Upper lobe of left lung (tissue), 4 donors: ENCODE data around the gene EPS8.

Experiments
- EP300 ChIP-seq, 4 donors: sonication (generic); formaldehyde crosslinking; IDR thresholded peaks; one replicate each; pipeline ENCODE4 v1.5.1; 2017; ENCODE audit warnings: antibody characterized with exemption in 4 of 4, control low read depth in 2 of 4
- POLR2A ChIP-seq, 4 donors: fragments of 450-650 bp; IDR thresholded peaks; one replicate each; pipeline ENCODE4 v1.5.1; 2016 to 2017; ENCODE audit warnings: antibody characterized with exemption in 4 of 4, mild to moderate bottlenecking in 2 of 4
- TF ChIP-seq, protein P1 (sequence below), 6 experiments: fragments of 450-650 bp in 4 of 6; fragments of 200-600 bp in 2 of 6; sonication (generic) in 2 of 6; IDR thresholded peaks; one replicate each; pipeline ENCODE4 v1.5.1; 2016 to 2019; ENCODE audit warnings: antibody characterized with exemption in 6 of 6

GRCh38 chr12:15738438-15739015, 50.7 kb downstream of the EPS8 start:
- TF ChIP-seq EP300 (IDR thresholded peaks at IDR 0.05): no peak
- no peak for TF ChIP-seq POLR2A (IDR thresholded peaks at IDR 0.05)
- TF ChIP-seq, protein P1, sequence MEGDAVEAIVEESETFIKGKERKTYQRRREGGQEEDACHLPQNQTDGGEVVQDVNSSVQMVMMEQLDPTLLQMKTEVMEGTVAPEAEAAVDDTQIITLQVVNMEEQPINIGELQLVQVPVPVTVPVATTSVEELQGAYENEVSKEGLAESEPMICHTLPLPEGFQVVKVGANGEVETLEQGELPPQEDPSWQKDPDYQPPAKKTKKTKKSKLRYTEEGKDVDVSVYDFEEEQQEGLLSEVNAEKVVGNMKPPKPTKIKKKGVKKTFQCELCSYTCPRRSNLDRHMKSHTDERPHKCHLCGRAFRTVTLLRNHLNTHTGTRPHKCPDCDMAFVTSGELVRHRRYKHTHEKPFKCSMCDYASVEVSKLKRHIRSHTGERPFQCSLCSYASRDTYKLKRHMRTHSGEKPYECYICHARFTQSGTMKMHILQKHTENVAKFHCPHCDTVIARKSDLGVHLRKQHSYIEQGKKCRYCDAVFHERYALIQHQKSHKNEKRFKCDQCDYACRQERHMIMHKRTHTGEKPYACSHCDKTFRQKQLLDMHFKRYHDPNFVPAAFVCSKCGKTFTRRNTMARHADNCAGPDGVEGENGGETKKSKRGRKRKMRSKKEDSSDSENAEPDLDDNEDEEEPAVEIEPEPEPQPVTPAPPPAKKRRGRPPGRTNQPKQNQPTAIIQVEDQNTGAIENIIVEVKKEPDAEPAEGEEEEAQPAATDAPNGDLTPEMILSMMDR (IDR thresholded peaks at IDR 0.05): no peak
